IMR-90 (cell line): ENCODE results near the gene HS3ST1.

Source experiments
- CHD1 ChIP-seq: IDR thresholded peaks from 2 replicates; pipeline ENCODE4 v1.6.1; 2012; ENCODE audit warnings: low read depth, low read length, improper control_type of control experiment
- MAZ ChIP-seq: IDR thresholded peaks from 2 replicates; pipeline ENCODE4 v1.6.1; 2012; ENCODE audit warnings: low read depth, mild to moderate bottlenecking, low read length, improper control_type of control experiment, moderate library complexity, borderline replicate concordance
- POLR2A ChIP-seq: IDR thresholded peaks from 2 replicates; pipeline ENCODE4 v1.6.1; 2012; ENCODE audit warnings: mild to moderate bottlenecking, low read depth, low read length
- RAD21 ChIP-seq: IDR thresholded peaks from 2 replicates; pipeline ENCODE4 v1.6.1; 2012; ENCODE audit warnings: low read length, improper control_type of control experiment
- TF ChIP-seq, protein P1 (sequence below): conservative IDR thresholded peaks from 2 replicates; pipeline ENCODE4 v1.5.1; 2012; ENCODE audit warnings: mild to moderate bottlenecking, low read depth, low read length, improper control_type of control experiment

DNA sequence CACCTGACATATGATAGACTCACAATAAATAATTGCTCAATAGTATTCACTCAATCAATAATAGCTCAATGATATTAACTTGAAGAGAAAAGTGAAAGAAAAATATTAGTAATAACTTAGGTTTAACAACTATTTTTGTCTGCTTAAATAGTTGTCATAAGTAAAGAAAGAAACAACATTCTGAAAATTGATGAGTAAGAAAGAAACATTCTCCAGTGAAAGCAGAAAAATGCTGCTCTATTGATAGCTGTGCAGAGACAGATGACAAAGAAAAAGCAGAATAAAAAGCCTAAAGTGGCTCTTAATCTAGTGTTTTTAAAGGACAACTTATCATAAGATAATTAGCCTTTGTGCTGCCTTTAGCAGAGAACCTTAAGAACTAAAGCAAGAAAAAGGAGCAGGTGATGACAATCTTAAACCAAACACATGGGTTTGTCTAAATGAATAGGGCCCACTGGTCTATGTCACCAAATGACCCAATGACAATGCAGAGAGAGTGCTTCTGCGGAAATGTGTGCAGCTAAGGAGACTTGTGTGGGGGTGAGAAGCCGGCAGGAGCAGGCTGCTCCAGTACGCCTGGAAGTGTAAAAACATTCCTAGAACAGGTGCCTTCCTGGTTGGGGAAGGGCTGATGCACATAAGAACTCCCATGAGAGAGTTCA is 13.2 kb downstream of the HS3ST1 start:
- TF ChIP-seq, protein P1, sequence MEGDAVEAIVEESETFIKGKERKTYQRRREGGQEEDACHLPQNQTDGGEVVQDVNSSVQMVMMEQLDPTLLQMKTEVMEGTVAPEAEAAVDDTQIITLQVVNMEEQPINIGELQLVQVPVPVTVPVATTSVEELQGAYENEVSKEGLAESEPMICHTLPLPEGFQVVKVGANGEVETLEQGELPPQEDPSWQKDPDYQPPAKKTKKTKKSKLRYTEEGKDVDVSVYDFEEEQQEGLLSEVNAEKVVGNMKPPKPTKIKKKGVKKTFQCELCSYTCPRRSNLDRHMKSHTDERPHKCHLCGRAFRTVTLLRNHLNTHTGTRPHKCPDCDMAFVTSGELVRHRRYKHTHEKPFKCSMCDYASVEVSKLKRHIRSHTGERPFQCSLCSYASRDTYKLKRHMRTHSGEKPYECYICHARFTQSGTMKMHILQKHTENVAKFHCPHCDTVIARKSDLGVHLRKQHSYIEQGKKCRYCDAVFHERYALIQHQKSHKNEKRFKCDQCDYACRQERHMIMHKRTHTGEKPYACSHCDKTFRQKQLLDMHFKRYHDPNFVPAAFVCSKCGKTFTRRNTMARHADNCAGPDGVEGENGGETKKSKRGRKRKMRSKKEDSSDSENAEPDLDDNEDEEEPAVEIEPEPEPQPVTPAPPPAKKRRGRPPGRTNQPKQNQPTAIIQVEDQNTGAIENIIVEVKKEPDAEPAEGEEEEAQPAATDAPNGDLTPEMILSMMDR = no peak
- TF ChIP-seq POLR2A (no peak), RAD21 (no peak), CHD1 (no peak), MAZ (no peak)
